HCT116 (cell line): ENCODE data around the gene TPPP3. TPM values are rescaled to one million over a fixed set of nuclear protein-coding genes. Genes with fewer than 3 reads are reported as not detected.

Experiments
- ATAC-seq: fragments of 200-7000 bp; cut with Tn5 transposase; 2 replicates; pipeline ENCODE4 v1.9.1; 2020; ENCODE audit warnings: mild to moderate bottlenecking, moderate library complexity
- BruUV-seq: library from RNA; stranded (reverse); fragments of 400-500 nt; replicated peaks from 2 replicates; lab custom pipeline; 2021; lab: Mats Ljungman, UMichigan
- CTCF ChIA-PET: fragments of 300-600 bp; sonication (Branson Sonifier 250); formaldehyde crosslinking; loops from one replicate; lab custom pipeline; 2021; ENCODE audit warnings: antibody characterized with exemption; lab: Charles Lee
- POLR2A ChIA-PET: fragments of 300-600, 350-600 bp; sonication (Branson Sonifier 250); formaldehyde crosslinking; loops from one replicate; lab custom pipeline; 2021; ENCODE audit warnings: antibody characterized with exemption; lab: Charles Lee
- RAD21 ChIA-PET, 2 experiments: fragments of 300-600 bp; sonication (Branson Sonifier 250); formaldehyde crosslinking; loops; one replicate each; lab custom pipeline; 2023; ENCODE audit warnings: low total read pairs in 2 of 2; ENCODE audit not compliant: uncharacterized antibody in 2 of 2, unreplicated experiment in 2 of 2, low non-redundant PET in 1 of 2; lab: Charles Lee
- DNase-seq: peaks from one replicate; pipeline ENCODE4 v3.0.0-alpha.2; 2010; ENCODE audit warnings: low read depth, low spot score
- H2AFZ ChIP-seq: fragments of 200-600 bp; shearing (Covaris generic), sonication (generic); 2 replicates; pipeline ENCODE4 v1.6.1; 2017; ENCODE audit warnings: low read depth, mixed run types, mixed read lengths, antibody characterized with exemption, low read length; ENCODE audit not compliant: poor library complexity, severe bottlenecking
- H3K27ac ChIP-seq: 2 replicates; pipeline ENCODE4 v1.5.1; 2012; ENCODE audit warnings: low read depth, low read length
- H3K27me3 ChIP-seq: fragments of 200-600 bp; sonication (generic); 2 replicates; pipeline ENCODE4 v1.6.1; 2016; ENCODE audit warnings: mixed run types, low read length, mixed read lengths; ENCODE audit not compliant: insufficient read depth
- H3K36me3 ChIP-seq, 2 experiments: fragments of 200-500 bp in 1 of 2; fragments of 200-600 bp in 1 of 2; sonication (Bioruptor generic) in 1 of 2; sonication (generic) in 1 of 2; 2 replicates each; pipeline versions ENCODE4 v1.5.1 to v1.6.1; 2014 to 2016; ENCODE audit warnings: low read length in 2 of 2, inconsistent platforms in 1 of 2, mixed read lengths in 1 of 2, mixed run types in 1 of 2; ENCODE audit not compliant: insufficient read depth in 2 of 2, control insufficient read depth in 1 of 2
- H3K4me1 ChIP-seq, 2 experiments: fragments of 200-600 bp in 1 of 2; sonication (generic) in 1 of 2; 2 replicates each; pipeline versions ENCODE4 v1.5.1 to v1.6.1; 2012 to 2017; ENCODE audit warnings: low read length in 2 of 2, inconsistent platforms in 1 of 2, mild to moderate bottlenecking in 1 of 2, mixed read lengths in 1 of 2, mixed run types in 1 of 2, moderate library complexity in 1 of 2; ENCODE audit not compliant: insufficient read depth in 2 of 2, control insufficient read depth in 1 of 2
- H3K4me2 ChIP-seq: fragments of 200-600 bp; sonication (generic); 2 replicates; pipeline ENCODE4 v1.6.1; 2017; ENCODE audit warnings: mixed run types, low read length, mixed read lengths
- H3K4me3 ChIP-seq, 2 experiments: fragments of 200-600 bp in 1 of 2; sonication (generic) in 1 of 2; replicated peaks in 1 of 2; 2 replicates each; pipeline ENCODE4 v1.5.1; 2011 to 2016; ENCODE audit warnings: low read length in 2 of 2, control low read depth in 1 of 2, low read depth in 1 of 2, mild to moderate bottlenecking in 1 of 2, mixed read lengths in 1 of 2, mixed run types in 1 of 2
- H3K79me2 ChIP-seq: fragments of 200-600 bp; sonication (generic); 2 replicates; pipeline ENCODE4 v1.6.1; 2017; ENCODE audit warnings: mild to moderate bottlenecking, mixed run types, low read length, moderate library complexity, mixed read lengths; ENCODE audit not compliant: insufficient read depth
- H3K9ac ChIP-seq: fragments of 200-600 bp; sonication (generic); 2 replicates; pipeline ENCODE4 v1.6.1; 2016; ENCODE audit warnings: low read length, mixed read lengths
- H3K9me2 ChIP-seq: fragments of 200-600 bp; sonication (generic), shearing (Covaris generic); 2 replicates; pipeline ENCODE4 v1.6.1; 2017; ENCODE audit warnings: mixed run types, mild to moderate bottlenecking, moderate library complexity; ENCODE audit not compliant: insufficient read depth
- H3K9me3 ChIP-seq, 2 experiments: fragments of 200-500 bp in 1 of 2; fragments of 200-600 bp in 1 of 2; sonication (Bioruptor generic) in 1 of 2; sonication (generic) in 1 of 2; 2 replicates each; pipeline ENCODE4 v1.6.1; 2014 to 2017; ENCODE audit warnings: low read length in 2 of 2, mixed read lengths in 2 of 2, inconsistent platforms in 1 of 2, low read depth in 1 of 2, mild to moderate bottlenecking in 1 of 2, mixed run types in 1 of 2, moderate library complexity in 1 of 2; ENCODE audit not compliant: control insufficient read depth in 1 of 2, insufficient read depth in 1 of 2
- H4K20me1 ChIP-seq: fragments of 200-600 bp; sonication (generic), shearing (Covaris generic); 2 replicates; pipeline ENCODE4 v1.6.1; 2017; ENCODE audit warnings: mixed run types, mild to moderate bottlenecking, moderate library complexity; ENCODE audit not compliant: insufficient read depth
- ELF1 ChIP-seq: IDR thresholded peaks from 2 replicates; pipeline ENCODE4 v1.6.1; 2012; ENCODE audit warnings: low read depth, borderline replicate concordance
- EZH2phosphoT487 ChIP-seq: fragments of 200-600 bp; IDR thresholded peaks from 2 replicates; pipeline ENCODE4 v1.6.1; 2018; ENCODE audit warnings: antibody characterized with exemption, borderline replicate concordance
- JUND ChIP-seq: IDR thresholded peaks from 2 replicates; pipeline ENCODE4 v1.6.1; 2012
- POLR2A ChIP-seq: IDR thresholded peaks from 2 replicates; pipeline ENCODE4 v1.7.0; 2011; ENCODE audit warnings: borderline replicate concordance; ENCODE audit not compliant: insufficient read depth, insufficient read length; ENCODE audit errors: extremely low read depth
- POLR2AphosphoS5 ChIP-seq: IDR thresholded peaks from 2 replicates; pipeline ENCODE4 v1.6.1; 2011; ENCODE audit warnings: mild to moderate bottlenecking, low read depth, low read length, moderate library complexity
- REST ChIP-seq: IDR thresholded peaks from 2 replicates; pipeline ENCODE4 v1.6.1; 2012; ENCODE audit warnings: low read depth
- SIN3A ChIP-seq: IDR thresholded peaks from 2 replicates; pipeline ENCODE4 v1.6.1; 2012; ENCODE audit warnings: low read depth
- SP1 ChIP-seq: IDR thresholded peaks from 2 replicates; pipeline ENCODE4 v1.6.1; 2012; ENCODE audit warnings: low read depth
- SRF ChIP-seq: IDR thresholded peaks from 2 replicates; pipeline ENCODE4 v1.6.1; 2012; ENCODE audit warnings: low read depth
- TCF7L2 ChIP-seq: IDR thresholded peaks from 2 replicates; pipeline ENCODE4 v1.7.0; 2011; ENCODE audit warnings: borderline replicate concordance, inconsistent platforms; ENCODE audit not compliant: insufficient read depth, insufficient read length; ENCODE audit errors: extremely low read depth
- YY1 ChIP-seq: IDR thresholded peaks from 2 replicates; pipeline ENCODE4 v1.6.1; 2011; ENCODE audit warnings: low read length, low read depth, moderate library complexity, mild to moderate bottlenecking; ENCODE audit not compliant: insufficient replicate concordance; ENCODE audit errors: extremely low read depth
- ZFX ChIP-seq: fragments of 450-650 bp; IDR thresholded peaks from 2 replicates; pipeline ENCODE4 v1.6.1; 2017
- ZNF274 ChIP-seq: fragments of 200-500 bp; sonication (Bioruptor generic); IDR thresholded peaks from 2 replicates; pipeline ENCODE4 v1.6.1; 2014; ENCODE audit warnings: mild to moderate bottlenecking, low read depth, low read length, inconsistent platforms
- intact Hi-C: fragments of 100-400 bp; cut with micrococcal nuclease; formaldehyde crosslinking; loops from 2 replicates; pipeline ENCODE4 v1.10.0; 2022
- total RNA-seq: library from RNA; stranded (reverse); gene quantifications from one replicate; pipeline ENCODE4 v1.2.1, GENCODE V29; 2021; ENCODE audit not compliant: unreplicated experiment

The TPPP3 gene
- total RNA-seq, 1 experiment from 2014 or later, result 1.2 TPM

- H3K9ac ChIP-seq, result no peak overlapping the region
- H3K79me2 ChIP-seq, result no peaks in the 10 kb centered on the region
- CTCF ChIA-PET, result interaction anchor here (0.8 to 1.5 kb wide), 4 partner anchors 10 to 219 kb away, joined by 3 to 7 read pairs (median 6); no protein-coding TSS in a partner anchor
- no peaks in the 10 kb centered on the region for H3K36me3 ChIP-seq
- H3K9me3 ChIP-seq, result no peaks in the 10 kb centered on the region
- no peak overlapping the region for H3K4me3 ChIP-seq
- H3K27ac ChIP-seq, result no peak overlapping the region
- RAD21 ChIA-PET, result no interaction called here
- H2AFZ ChIP-seq, result no peak overlapping the region
- H3K9me2 ChIP-seq, result no peaks in the 10 kb centered on the region
- no TSS peak for BruUV-seq
- intact Hi-C loops, result loop anchor here (5.0 kb wide), 1 partner anchor 170 kb away; the partner anchor contains the start of genes FHOD1 and SLC9A5
- H4K20me1 ChIP-seq, result no peaks in the 10 kb centered on the region
- POLR2A ChIA-PET, result no interaction called here
- H3K4me2 ChIP-seq, result no peak overlapping the region
- TF ChIP-seq JUND, result no peak
- no peak for TF ChIP-seq ZFX
- TF ChIP-seq, all 23 proteins: peak for 0
- DNase-seq (no peak), ATAC-seq (no peak)
- Histone ChIP-seq H3K4me1 (peaks cover 10 to 19% of the 10 kb centered on the region in 2 experiments; a peak in 3 of 4 replicates), H3K27me3 (no peaks in the 10 kb centered on the region)
These were observed 24.2 kb upstream of the TPPP3 start for GRCh38 chr16:67417333-67418061.

- BruUV-seq, result no TSS peak
- POLR2A ChIA-PET, result no interaction called here
- no peak for TF ChIP-seq ZNF274
- no peak for TF ChIP-seq REST
- no peak for TF ChIP-seq SRF
- no peak for TF ChIP-seq JUND
- no peak for TF ChIP-seq ELF1
- no peak for TF ChIP-seq SP1
- TF ChIP-seq EZH2phosphoT487, result no peak
- TF ChIP-seq SIN3A, result no peak
- peak; percentile 21 for TF ChIP-seq POLR2A
- TF ChIP-seq POLR2AphosphoS5, result peak; percentile 80
- TF ChIP-seq TCF7L2, result no peak
- TF ChIP-seq YY1, result no peak
These were observed 22.8 kb upstream of the TPPP3 start, which contains the start of gene ZDHHC1 for GRCh38 chr16:67415872-67416793. ZDHHC1 (minus strand) TSS chr16:67416477; CDS start chr16:67407775, 8,702 bp downstream.

More at GRCh38 chr16:67415872-67416793, 22.8 kb upstream of the TPPP3 start, which contains the start of gene ZDHHC1:
- RAD21 ChIA-PET, result interaction anchor here in 1 of 2 experiments (0.6 kb wide), 1 partner anchor 169 kb away, joined by 3 read pairs; no protein-coding TSS in a partner anchor
- Histone ChIP-seq H3K4me1 (peaks cover 10 to 19% of the 10 kb centered on the region in 2 experiments; a peak in 3 of 4 replicates), H3K27ac (peak within 1 kb of the TSS; percentile 76), H3K4me3 (peak within 1 kb of the TSS; percentile 82 to 92), H3K27me3 (no peaks in the 10 kb centered on the region), H3K9me3 (no peaks in the 10 kb centered on the region), H2AFZ (peak within 1 kb of the TSS; percentile 100), H3K36me3 (no peaks in the 10 kb centered on the region), H3K4me2 (peak within 1 kb of the TSS; percentile 86), H3K9me2 (no peaks in the 10 kb centered on the region), H3K9ac (peak within 1 kb of the TSS; percentile 89), H4K20me1 (no peaks in the 10 kb centered on the region), H3K79me2 (no peaks in the 10 kb centered on the region)
- CTCF ChIA-PET, result interaction anchor here (0.8 to 1.5 kb wide), 5 partner anchors 9 to 218 kb away, joined by 3 to 6 read pairs (median 3); no protein-coding TSS in a partner anchor
- intact Hi-C loops, result loop anchor here (5.0 kb wide), 1 partner anchor 169 kb away; the partner anchor contains the start of genes FHOD1 and SLC9A5
- ATAC-seq, result peak; percentile 94
- DNase-seq, result no peak
